HTR-8/SVneo (cell line): ENCODE data around the gene GALNT3.

Experiments used
- DNase-seq: peaks from one replicate; pipeline ENCODE4 v3.0.0; 2011; ENCODE audit warnings: low spot score, mixed read lengths; ENCODE audit not compliant: insufficient read length
- FAIRE-seq: peaks from 2 replicates; lab custom pipeline; 2011; peaks lifted over from hg19 to GRCh38; lab: Jason Lieb, UNC

GALNT3 gene

DNA sequence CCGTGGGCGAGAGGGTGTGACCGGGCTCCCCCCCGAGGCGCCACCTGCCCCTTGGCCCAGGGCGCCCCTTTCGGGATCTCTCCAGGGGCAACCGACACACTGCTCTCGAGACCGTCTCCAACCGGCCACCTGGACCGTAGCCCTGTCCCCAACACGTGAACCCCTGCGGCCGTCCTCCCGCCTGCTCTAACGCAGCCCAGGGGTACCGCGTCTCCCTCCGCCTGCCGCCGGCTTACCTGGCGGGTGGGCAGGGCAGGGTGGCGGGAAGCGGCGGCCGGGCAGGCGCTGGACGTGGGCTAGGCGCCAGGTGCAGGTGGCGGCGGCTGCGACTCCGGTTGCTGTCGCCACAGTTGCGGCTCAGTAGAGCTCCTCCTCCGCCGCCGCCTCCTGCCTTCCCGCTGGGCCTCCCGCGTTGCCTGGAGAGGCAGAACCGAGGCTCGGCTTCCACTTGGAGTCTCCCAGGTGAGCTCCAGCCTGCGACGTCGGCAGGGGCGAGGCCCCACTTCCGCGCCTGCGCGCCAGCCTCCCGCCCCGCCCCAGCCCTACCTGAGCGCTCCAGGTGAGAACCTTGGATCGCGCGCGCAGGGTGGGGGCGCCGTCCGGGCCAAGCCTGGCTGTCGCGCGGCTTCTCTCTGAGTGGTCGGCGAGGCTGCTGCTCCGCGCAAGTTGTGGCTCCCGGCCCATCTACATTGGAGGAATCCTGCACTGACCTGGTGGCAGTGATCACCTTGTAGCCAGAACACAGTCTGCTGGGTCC, at the start of gene GALNT3:
Gene GALNT3 (minus strand): TSS at position 469 of the 757 bp plus-strand sequence. CDS start 23,547 bp downstream, outside the sequence.
- DNase-seq (no peak), FAIRE-seq (no peak)

DNA sequence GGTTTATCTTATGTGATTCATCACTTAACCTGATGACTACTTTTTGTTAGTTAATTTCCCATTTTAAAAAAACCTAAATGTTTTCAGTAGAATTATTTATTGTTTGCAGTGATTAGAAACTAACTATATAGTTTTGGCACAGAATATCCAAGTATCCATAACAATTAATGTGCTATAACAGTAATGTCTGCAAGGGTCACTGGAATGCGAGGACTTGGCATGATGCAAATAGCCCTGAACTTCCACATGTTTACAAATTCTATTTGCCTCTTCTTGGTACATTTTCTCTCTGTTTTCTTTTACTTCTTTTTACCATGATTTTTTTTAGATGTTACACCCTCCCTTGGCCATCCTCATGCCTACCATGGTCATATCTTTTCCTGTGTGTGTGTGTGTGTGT, 49.3 kb upstream of the GALNT3 start:
- no peak for DNase-seq
- no peak for FAIRE-seq

DNA sequence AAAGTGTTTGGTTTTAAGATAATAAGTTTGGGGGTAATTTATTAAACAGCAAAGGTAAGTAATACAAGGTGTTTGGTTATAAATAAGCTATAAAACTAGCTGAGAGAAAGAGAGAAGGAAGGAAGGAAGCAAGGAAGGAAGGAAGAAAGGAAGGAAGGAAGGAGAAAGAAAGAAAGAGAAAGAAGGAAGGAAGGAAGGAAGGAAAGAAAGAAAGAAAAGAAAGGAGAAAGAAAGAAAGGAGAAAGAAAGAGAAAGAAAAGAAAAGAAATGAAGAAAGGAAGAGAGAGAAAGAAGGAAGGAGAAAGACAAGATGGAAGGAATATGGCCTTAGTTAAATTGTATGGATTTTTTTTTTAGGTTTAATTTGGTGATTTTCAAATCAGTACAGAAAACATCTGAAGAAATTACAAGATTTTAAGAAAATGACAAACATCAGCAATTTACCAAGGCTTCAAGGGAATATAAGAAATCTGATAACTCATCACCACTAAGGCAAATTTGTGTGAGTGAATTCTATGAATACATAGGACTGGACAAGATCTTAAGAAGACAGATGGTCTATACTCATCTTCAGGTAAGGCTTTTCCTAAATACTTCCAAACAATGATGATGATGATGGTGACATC, 46.4 kb upstream of the GALNT3 start:
- FAIRE-seq (no peak), DNase-seq (no peak)

DNA sequence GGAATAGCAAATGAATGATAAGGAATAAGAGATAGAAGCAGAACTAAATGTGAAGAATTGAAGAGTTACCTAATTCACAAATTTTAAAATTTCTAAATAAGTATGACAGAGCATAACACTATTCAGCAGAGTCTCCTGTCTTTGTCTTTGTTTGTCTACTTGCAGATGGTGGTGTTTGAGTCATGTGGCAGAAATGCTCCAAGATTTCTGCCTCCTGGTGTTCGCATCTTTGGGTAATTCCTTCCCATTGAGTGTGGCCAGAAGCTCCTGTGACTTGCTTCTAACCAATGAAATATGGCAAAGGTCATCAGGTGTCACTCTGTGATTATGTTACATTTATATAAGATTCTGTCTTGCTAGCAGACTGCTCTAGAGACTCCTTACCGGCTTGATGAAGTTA, 45.6 kb upstream of the GALNT3 start:
- no peak for FAIRE-seq

DNA sequence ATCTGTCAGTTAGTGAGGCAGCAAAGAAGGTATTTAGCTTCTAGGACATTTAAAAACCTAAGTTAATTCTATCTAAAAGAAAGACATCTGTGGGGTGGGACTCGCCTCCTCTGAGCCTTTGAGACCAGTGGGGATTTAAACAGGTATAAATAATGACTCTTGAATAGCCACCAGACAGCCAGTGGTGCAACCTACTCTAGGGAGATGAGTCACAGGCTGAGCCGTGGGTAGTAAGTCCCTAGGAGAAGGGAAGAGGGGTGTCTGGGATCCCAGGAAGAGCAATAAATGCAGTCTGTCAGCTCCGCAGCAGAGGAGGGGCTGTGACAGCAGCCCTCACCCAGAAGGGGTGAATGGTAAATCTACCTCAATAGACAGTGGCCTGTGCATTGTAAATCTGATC, 43.1 kb upstream of the GALNT3 start:
- FAIRE-seq, result no peak
- peak; percentile 10 for DNase-seq

More for the DNA sequence above, 45.6 kb upstream of the GALNT3 start:
- no peak for DNase-seq

DNA sequence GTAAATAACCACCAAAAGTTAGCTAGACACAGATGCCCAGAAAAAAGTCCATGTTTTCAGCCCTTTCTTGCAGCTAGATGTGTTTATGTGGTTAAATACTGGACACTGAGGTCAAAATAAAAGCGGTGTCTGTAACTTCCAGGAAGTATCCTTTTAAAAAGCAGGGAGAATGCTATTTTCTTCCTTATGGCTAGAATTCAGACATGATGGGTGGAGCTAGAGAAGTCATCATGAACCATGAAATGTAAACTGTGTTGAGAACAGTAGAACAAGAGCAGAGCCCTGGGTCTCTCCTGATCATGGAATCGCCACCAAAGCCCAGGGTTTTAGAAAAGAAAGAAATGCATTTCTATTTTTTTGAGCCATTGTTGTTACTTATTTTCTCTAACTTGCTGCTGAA, 41.3 kb upstream of the GALNT3 start:
- no peak for DNase-seq
- no peak for FAIRE-seq

DNA sequence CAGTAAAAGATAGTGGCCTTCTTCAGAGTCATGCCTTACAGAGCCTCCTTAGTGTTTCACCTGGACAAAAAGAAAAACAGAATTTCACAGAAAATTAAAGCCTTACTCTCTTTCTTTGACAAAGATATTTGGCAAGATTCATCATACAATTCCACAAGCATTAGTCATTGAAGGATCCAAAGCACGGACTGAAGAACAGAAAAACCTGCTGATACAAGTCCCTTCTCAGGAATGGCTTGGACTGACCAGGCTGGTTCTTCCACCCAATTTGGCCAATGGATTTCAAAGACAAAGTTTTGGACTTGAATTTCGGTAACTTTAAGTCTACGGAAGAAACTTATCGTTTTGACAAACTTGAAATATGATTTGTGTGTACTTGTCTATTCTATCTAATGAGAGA, 39.1 kb upstream of the GALNT3 start:
- peak; percentile 11 for DNase-seq
- no peak for FAIRE-seq

DNA sequence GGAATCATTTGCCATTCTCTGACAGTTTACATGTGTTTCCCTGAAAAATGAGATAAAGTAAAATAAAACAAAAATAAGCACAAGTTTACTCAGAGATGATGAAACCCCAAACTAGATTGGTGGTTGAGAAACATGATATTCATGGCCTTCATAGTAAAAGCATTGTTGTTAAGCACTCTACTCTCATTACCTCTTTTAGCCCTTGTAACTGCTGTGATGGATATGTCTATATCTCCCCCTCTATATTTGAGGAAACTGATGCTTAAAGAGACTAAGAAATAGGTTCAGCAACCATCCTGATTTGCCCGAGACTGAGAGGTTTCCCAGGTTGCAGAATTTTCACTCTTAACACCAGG, 33.9 kb upstream of the GALNT3 start:
- no peak for FAIRE-seq
- DNase-seq, result no peak

DNA sequence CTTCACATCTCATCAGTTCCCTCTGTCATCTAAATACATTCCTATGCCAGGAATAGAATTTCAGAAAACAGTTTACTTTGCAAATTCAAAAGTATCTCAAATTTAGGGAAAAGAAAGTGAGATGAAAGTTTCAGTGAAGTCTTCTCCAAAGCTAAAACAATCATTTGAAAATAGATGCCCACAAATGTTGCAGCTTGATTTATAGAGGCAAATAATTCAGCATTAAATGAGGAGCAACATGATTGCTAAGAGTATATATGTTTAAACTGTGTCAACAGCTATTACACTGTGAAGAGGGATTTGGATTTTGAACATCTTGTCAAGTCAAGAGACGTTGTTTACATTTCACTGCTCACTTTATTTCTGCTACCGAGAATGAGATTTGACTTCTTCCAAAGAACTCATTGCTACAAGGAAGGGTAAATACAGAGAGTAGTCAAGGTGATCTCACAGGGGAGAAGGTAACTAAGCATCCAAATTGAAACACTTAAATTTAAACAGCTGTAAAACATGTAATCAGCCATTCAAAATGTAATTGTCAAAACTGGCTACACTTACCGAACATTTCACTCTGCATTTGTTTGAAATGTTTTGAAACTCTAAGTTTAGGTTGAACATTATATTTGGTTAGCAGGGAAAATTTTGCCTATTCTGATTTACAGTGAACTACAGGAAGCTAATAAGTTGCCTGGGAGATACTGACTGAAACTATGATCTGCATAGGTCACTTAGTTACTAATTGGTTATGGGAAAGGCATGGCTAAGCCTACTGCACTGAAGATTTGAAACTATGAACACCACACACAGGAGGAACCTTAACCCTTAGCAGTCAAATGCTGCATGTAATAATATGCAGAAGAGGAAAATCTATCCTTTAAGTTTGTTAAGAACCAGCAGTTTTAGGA, 33.2 kb upstream of the GALNT3 start:
- DNase-seq, result no peak
- no peak for FAIRE-seq

DNA sequence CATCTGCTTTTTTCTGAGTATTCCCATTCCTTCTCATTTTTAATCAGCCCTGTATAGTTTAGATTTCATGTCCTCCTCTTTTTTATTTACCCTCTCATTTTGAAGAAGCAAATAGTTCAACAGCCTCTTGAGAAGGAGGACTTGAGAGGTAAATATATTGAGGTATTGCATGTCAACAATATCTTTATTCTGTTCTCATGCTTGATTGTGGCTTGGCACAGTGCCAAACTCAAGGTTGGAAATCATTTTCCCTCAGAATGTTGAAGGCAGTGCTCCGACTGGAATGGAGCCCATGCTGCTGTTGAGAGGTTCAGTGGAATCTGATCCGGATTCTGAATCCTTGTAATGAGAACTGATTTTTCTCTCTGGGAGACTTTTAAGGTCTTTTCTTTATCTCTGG, 31.0 kb upstream of the GALNT3 start:
- no peak for DNase-seq
- no peak for FAIRE-seq

DNA sequence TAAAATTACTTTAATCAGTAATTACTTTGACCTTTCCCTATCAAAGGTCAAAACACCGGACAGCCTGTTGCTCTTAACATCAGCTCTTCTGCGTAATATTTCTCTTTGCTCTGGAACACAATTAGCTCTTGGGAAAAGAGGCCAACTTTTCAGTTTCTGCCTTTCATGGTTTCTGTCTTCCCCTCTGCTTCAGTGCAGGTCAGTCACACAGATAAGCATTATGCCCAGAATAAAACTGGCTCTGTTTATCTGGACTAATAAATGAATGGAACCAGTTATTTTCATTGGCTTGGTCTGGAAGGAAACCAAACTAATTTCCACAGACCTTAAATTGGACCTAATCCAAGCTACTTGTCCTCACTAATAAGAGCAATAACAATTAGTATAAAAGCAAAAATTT, 26.2 kb upstream of the GALNT3 start:
- FAIRE-seq (no peak), DNase-seq (no peak)

DNA sequence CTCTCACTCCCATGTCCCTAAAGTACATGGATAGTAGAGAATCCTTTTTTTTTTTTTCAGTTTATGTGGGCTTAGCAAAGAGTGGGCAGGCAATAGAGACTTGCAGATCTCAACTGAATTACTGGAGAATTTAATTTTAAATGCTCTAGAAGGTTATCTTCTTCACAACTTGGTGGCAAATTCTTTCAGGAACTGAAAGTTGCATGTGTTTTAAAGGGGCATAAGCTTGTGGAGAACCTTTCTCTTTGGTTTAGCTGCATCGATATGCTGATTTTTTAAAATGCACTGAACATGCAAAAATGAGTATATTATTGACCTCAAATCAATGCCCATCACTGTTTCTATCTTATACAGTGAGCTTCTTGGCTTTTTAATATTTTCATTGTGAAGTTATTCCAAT, 24.9 kb upstream of the GALNT3 start:
- DNase-seq, result no peak
- FAIRE-seq, result no peak

DNA sequence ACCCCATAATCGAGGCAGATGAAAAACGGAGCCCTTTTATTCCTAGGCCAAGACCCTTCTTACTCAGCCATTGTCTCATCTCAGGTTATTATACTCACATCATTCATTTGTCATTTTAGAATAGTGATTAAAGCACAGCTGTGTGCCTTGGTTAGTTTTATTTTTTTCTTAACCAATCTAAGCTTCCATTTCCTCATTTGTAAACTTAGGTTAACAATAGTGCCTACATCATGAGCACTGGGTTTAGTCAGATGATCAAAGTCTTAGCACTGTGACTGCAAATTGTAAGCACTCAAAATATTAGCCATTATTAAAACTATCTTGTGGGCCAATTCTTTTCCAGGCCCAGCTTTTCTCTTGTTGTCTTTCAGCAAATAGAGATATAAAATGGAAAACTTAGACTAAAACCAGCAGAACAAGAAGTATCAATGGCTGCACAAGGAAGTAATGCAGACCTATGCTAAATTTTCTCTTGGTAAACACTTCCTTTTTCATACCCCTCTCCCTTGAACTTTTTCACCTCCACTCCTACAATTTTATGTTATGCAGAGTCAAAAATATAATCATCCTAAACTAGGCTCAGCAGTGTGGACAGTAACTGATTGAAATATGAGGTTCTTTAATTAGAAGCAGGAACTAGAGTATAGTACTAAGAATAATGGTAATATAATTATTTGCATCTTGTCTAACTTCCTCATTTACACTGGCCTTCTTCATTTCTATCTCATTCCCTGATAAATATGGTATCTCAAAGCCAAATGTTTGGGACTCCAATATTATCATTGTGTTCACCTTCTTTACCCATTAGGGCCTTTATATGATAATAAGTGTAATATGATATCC, 21.5 kb upstream of the GALNT3 start:
- FAIRE-seq (no peak), DNase-seq (no peak)

DNA sequence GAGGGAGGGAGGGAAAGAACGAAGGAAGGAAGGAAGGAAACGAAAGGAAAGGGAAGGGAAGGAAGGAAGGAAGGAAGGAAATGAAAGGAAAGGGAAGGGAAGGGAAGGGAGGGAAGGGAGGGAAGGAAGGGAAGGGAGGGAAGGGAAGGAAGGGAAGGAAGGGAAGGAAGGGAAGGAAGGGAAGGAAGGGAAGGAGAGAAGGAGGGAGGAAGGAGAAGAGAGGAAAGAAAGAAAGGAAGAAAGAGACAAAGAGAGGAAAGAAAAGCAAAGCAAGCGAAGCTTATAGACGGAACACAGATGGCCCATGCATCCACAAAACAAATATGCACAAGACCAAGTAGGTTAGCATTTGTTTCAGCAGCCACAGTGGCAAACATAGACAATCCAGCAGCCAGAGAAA, 20.4 kb upstream of the GALNT3 start:
- no peak for DNase-seq
- FAIRE-seq, result no peak

DNA sequence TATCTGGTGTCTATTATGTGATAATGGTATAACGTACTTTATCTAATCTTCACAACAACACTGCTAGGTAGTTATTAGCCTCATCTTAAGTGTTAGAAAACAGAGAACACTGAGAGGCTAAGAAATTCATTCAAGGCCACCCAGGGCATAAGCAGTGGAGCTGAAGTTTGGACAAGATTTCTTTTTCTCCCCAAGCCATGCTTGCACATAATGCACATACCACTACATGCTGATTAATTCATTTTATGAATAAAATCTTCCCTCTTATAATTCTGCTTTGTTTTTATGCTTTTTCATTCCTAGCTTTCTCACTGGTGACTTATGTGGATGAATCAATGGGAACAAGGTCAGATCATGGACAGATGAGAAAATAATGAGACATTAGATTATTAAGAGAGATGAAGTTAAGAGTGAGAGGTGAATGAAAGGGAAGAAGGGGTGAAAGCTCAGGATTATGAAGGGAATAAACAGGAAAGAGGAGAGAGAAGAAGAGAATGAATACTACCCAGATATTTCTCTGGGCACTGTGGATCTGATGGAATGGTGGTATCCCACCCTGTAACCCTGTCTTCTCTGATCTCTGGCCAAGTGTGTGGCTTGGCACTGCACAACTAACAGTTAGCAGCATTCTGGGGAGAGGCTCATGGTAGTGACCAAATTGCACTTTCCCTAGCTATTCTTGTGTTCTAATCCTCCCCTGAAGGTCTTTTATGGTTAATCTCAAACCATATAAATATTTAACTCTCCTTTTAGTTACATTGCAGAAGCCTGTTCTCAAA, 17.7 kb upstream of the GALNT3 start:
- DNase-seq, result no peak
- no peak for FAIRE-seq

DNA sequence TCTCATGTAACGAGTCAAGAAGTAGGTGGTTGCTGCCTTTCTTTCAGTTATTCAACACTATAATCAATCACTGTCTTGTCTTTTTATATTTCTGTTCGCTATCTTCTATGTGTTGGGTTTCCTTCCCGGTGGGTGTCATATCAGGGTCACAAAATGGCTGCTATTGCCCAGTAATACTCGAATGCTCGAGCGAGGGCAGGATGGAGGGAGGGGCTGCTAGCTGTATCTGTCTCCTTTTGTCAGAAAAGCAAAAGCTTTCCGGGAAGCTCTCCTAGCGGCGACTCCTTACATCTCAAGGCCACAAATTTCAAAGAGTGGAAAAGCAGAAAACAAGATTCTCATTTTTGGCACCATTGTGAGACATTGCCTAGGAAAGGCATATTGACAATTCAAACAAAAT, 16.4 kb upstream of the GALNT3 start:
- no peak for FAIRE-seq

DNA sequence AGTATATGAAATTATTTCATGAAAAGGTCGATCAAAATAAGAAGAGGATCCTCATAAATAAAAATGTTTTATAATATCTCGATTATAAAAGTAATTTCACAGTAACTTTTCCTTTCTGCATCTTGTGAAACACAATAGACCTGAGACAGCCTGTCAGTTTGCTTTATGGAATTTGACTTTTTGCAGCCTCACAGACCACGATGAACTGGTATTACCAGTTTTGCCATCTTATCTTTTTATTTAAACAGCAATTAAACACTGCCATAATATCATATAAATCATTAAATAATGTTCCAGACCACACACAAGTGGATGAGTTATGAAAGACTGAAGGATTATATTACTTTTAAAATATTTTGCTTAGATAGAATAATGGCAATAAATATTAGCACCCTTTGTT, 10.7 kb upstream of the GALNT3 start:
- DNase-seq, result no peak
- FAIRE-seq, result no peak

More for the DNA sequence above, 16.4 kb upstream of the GALNT3 start:
- DNase-seq, result no peak

DNA sequence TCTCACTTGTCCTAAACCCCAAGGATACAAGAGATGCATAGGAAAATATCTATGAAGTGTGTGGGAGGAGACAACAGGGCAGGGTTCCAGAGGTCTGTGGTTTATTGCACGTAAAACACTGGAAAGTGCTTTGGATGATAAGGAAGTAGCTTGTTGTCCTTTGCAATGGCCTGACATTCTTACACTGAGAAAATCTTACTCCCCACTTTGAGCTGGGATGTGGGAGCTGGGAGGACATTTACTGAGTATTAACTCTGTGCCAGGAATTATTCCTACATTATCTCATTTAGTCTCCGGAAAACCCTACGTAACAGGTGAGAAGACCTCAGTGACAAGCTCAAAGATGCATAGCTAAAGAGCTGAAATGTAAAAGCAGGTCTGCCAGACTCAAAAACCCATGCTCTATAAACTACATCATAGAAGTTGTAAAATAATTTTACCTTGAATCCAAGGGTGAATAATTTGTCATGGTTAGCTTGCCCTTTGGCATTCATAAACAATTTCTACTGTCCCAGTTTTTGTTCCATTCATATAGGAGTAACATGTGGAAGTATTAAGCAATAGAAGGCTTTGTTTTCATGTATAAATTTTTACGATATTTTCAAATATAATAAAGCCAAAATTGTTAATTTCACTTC, 9.2 kb upstream of the GALNT3 start:
- no peak for FAIRE-seq

DNA sequence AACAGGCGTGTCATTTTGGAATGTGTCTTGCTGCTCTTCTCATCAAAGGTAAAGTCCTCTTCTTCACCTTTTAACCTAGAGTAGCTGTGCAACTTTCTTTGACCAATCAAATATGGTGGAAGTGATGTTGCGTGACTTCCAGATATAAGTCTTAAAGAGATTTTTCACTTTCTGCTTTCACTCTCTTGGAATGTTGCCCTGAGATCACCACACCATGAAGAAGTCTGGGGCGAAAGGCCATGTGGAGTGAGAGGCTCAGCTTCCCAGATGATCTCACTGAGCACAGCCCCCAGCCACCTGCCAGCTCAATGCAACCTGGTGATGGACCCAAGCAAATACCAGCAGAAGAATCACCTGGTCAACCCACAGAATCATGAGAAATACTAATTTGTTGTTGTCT, 7.1 kb upstream of the GALNT3 start:
- no peak for DNase-seq
- FAIRE-seq, result no peak

More for the DNA sequence above, 9.2 kb upstream of the GALNT3 start:
- peak; percentile 22 for DNase-seq
